Measurements from ENCODE around the gene GJA4. TPM values are rescaled to one million over a fixed set of nuclear protein-coding genes. Genes with fewer than 3 reads are reported as not detected.
A peak's percentile ranks its signal among the peaks of the same experiment; 100 is the strongest.

GJA4 gene
- total RNA-seq, 1 experiment from 2014 or later: not detected

DNA sequence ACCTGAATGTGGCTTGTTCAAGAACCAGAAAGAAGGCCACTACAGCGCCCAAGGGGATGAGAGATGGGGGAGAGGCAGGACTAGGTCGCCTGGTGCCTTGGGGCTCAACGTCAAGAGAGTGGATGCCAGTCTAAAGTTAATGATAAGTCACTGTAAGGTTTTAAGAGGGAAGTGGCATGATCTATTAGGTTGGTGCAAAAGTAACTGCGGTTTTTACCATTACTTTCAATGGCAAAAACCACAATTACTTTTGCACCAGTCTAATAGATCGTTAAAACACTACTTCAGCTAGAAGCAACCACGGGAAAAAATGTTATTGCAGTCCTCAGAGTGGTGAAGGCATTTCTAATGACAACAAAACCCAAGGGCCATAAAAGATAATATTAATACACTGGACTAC is 14.4 kb upstream of the GJA4 start:
- ChIA-PET POLR2A (no interaction called here), RAD21 (ENCODE audit: low non-redundant PET in 1 of 2, low total read pairs in 2 of 2, uncharacterized antibody in 2 of 2, unreplicated experiment in 2 of 2) (no interaction called here), CTCF (interaction anchor here (0.9 kb wide), 1 partner anchor 36 kb away, joined by 4 read pairs; no protein-coding TSS in a partner anchor)
- intact Hi-C loops (cut with micrococcal nuclease): loop anchor here (2.0 kb wide), 1 partner anchor 16 kb away; no protein-coding TSS in a partner anchor
- H4K20me1 ChIP-seq (ENCODE audit: insufficient read depth): no peaks in the 10 kb centered on the region
- peaks cover 29% of the 10 kb centered on the region for H3K79me2 ChIP-seq (ENCODE audit: insufficient read depth, low read length)
- TF ChIP-seq FOSL1 (IDR thresholded peaks at IDR 0.05; ENCODE audit: low read depth) (no peak), CEBPB (IDR thresholded peaks at IDR 0.05; ENCODE audit: low read depth) (no peak), ZNF274 (IDR thresholded peaks at IDR 0.05; ENCODE audit: low read depth, low read length) (no peak), EGR1 (IDR thresholded peaks at IDR 0.05; ENCODE audit: low read depth) (no peak), TCF7L2 (IDR thresholded peaks at IDR 0.05; ENCODE audit: borderline replicate concordance, extremely low read depth, insufficient read depth, insufficient read length) (no peak), SRF (IDR thresholded peaks at IDR 0.05; ENCODE audit: low read depth) (no peak), POLR2AphosphoS5 (IDR thresholded peaks at IDR 0.05; ENCODE audit: low read depth, low read length) (no peak), YY1 (IDR thresholded peaks at IDR 0.05; ENCODE audit: extremely low read depth, insufficient replicate concordance, low read depth, low read length) (no peak), SIN3A (IDR thresholded peaks at IDR 0.05; ENCODE audit: low read depth) (no peak), POLR2A (IDR thresholded peaks at IDR 0.05; ENCODE audit: borderline replicate concordance, extremely low read depth, insufficient read depth, insufficient read length) (no peak), ZFX (IDR thresholded peaks at IDR 0.05) (no peak), RAD21 (IDR thresholded peaks at IDR 0.05; ENCODE audit: low read depth) (no peak), JUND (IDR thresholded peaks at IDR 0.05) (no peak), EZH2phosphoT487 (IDR thresholded peaks at IDR 0.05; ENCODE audit: borderline replicate concordance) (no peak)
- TF ChIP-seq, protein P1, sequence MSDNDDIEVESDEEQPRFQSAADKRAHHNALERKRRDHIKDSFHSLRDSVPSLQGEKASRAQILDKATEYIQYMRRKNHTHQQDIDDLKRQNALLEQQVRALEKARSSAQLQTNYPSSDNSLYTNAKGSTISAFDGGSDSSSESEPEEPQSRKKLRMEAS (IDR thresholded peaks at IDR 0.05): no peak
- TF ChIP-seq, protein P2, sequence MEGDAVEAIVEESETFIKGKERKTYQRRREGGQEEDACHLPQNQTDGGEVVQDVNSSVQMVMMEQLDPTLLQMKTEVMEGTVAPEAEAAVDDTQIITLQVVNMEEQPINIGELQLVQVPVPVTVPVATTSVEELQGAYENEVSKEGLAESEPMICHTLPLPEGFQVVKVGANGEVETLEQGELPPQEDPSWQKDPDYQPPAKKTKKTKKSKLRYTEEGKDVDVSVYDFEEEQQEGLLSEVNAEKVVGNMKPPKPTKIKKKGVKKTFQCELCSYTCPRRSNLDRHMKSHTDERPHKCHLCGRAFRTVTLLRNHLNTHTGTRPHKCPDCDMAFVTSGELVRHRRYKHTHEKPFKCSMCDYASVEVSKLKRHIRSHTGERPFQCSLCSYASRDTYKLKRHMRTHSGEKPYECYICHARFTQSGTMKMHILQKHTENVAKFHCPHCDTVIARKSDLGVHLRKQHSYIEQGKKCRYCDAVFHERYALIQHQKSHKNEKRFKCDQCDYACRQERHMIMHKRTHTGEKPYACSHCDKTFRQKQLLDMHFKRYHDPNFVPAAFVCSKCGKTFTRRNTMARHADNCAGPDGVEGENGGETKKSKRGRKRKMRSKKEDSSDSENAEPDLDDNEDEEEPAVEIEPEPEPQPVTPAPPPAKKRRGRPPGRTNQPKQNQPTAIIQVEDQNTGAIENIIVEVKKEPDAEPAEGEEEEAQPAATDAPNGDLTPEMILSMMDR (IDR thresholded peaks at IDR 0.05 in 2 of 3, conservative IDR thresholded peaks at IDR 0.05 in 1 of 3; ENCODE audit: borderline replicate concordance in 1 of 3, insufficient read depth in 1 of 3, low read depth in 2 of 3, low read length in 2 of 3): no peak
- TF ChIP-seq, protein P3, sequence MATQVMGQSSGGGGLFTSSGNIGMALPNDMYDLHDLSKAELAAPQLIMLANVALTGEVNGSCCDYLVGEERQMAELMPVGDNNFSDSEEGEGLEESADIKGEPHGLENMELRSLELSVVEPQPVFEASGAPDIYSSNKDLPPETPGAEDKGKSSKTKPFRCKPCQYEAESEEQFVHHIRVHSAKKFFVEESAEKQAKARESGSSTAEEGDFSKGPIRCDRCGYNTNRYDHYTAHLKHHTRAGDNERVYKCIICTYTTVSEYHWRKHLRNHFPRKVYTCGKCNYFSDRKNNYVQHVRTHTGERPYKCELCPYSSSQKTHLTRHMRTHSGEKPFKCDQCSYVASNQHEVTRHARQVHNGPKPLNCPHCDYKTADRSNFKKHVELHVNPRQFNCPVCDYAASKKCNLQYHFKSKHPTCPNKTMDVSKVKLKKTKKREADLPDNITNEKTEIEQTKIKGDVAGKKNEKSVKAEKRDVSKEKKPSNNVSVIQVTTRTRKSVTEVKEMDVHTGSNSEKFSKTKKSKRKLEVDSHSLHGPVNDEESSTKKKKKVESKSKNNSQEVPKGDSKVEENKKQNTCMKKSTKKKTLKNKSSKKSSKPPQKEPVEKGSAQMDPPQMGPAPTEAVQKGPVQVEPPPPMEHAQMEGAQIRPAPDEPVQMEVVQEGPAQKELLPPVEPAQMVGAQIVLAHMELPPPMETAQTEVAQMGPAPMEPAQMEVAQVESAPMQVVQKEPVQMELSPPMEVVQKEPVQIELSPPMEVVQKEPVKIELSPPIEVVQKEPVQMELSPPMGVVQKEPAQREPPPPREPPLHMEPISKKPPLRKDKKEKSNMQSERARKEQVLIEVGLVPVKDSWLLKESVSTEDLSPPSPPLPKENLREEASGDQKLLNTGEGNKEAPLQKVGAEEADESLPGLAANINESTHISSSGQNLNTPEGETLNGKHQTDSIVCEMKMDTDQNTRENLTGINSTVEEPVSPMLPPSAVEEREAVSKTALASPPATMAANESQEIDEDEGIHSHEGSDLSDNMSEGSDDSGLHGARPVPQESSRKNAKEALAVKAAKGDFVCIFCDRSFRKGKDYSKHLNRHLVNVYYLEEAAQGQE (IDR thresholded peaks at IDR 0.05; ENCODE audit: low read depth): no peak
- H3K9me3 ChIP-seq (ENCODE audit: control insufficient read depth in 1 of 2, insufficient read depth in 1 of 2, low read depth in 1 of 2, low read length in 2 of 2): no peaks in the 10 kb centered on the region
- DNase-seq (ENCODE audit: low read depth, low spot score): no peak
- H3K4me2 ChIP-seq (ENCODE audit: low read length): 0 out of 2 replicates have a peak overlapping the region, but pooled peaks have one; percentile 86
- no peak overlapping the region for H3K4me3 ChIP-seq (replicated peaks in 1 of 2; ENCODE audit: low read depth in 1 of 2, low read length in 2 of 2)
- H2AFZ ChIP-seq (ENCODE audit: low read depth, low read length, poor library complexity, severe bottlenecking): no peak overlapping the region
- H3K9ac ChIP-seq (ENCODE audit: low read length): no peak overlapping the region
- no peaks in the 10 kb centered on the region for H3K9me2 ChIP-seq (ENCODE audit: insufficient read depth)
- H3K4me1 ChIP-seq (ENCODE audit: control insufficient read depth in 1 of 2, insufficient read depth in 2 of 2, low read length in 2 of 2): peaks cover 30 to 54% of the 10 kb centered on the region in 2 experiments
- H3K27me3 ChIP-seq (ENCODE audit: insufficient read depth, low read length): no peaks in the 10 kb centered on the region
- no peak for ATAC-seq
- no peak overlapping the region for H3K27ac ChIP-seq (ENCODE audit: low read depth, low read length)
- no peaks in the 10 kb centered on the region for H3K36me3 ChIP-seq (ENCODE audit: control insufficient read depth in 1 of 2, insufficient read depth in 2 of 2, low read length in 2 of 2)
- no TSS peak for BruUV-seq (replicated peaks)
